GM21717 (cell line): ENCODE results near the gene PPFIBP2.

Experiments used
- ATAC-seq: cut with Tn5 transposase; IDR thresholded peaks from one replicate; pipeline ENCODE4 v1.9.1; 2021; ENCODE audit warnings: mild to moderate bottlenecking, moderate library complexity; ENCODE audit not compliant: unreplicated experiment

Gene PPFIBP2

DNA sequence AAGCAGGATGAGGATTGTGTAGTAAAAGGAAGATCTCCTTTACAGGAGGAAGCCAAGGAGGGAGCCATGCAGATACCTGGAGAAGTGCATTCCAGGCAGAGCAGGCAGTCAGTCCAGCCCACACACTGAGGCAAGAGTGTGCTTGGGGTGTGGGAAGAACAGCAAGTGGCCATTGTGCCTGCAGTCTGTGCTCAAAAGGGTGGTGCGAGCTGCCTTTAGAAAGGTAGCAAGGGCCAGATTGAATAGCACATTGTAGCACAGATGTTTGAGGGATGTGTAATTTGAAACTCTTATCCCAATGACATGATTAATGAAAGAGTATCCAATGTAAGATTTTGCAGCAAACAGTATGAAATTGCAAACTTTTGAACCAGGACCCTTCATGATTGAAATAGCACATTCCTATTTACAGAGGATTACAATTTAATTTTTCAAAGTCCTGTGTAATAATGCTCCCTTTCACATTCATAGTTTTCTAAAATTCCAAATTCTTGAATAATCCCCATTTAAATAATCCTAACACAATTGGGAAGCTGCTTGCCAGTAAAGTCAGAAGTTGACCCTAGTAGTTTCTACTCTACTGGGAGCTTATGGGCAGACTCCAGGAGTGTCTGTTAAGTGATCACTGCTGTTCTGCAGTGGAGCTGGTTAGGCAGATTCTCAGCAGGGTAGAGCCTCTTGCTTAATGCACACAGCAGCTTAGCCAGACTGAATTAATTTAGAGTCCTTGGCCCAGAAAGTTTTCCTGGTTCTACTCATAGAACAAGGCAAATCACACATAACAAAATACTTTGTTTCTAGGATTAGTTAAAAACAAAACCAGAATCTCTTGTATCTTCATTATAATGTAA is 81.4 kb downstream of the PPFIBP2 start:
- no peak for ATAC-seq

DNA sequence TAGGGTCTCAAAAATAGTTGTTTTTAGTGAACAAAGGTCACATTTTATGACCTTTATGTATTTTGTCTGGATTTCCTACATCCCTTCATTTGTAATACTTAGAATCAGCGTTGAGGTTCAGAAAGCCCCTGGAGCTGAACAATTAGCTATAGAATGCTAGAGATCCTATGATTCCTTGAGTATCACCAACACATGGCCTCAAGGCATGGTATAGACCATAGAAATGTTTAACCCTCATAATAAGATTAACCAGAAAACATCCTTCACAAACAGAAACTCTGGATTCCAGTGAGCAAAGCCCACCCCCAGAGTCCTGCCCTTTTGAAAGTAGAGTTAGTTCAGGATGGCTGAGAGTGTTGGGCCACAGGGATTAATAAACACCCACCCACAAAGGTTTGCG is 82.2 kb downstream of the PPFIBP2 start:
- ATAC-seq: no peak

DNA sequence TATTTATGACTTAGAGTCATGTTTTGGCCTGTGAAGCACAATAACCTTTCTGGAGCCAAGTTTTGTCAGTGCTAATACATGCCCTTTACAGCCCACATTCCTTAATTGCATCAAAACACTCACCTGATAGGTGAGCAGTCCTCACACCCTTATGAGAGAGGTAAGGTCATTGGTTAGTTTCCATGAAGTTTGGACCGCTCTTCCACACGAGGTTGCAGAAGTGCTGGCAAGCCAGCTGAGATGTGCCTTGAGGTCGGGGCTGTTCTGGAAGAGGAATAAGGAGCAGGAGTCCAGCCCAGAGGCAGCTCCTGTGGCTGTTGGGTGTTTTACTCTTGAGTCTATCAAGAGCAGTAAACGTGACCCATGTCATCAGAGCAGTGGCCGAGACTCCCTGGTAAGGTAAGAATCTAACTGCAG is 83.2 kb downstream of the PPFIBP2 start:
- no peak for ATAC-seq

DNA sequence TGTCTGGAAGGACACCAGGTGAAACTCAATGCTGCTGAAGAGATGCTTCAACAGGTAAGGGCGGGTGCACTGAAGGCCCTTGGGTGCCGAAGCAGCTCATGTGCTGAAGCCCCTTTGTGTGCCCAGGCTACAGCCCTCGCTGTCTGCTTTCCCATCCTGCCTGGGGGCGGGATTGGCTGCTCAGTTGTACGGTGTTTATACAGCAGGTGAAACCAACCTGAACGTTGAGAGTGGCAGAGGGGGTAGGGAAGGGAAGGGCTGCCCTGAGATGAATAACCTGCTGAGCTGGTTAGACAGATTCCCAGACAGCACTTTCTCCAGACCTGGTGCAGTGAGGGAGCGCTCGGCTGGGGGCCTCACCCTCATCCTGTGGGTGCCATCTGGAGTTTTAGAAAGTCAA is 83.8 kb downstream of the PPFIBP2 start:
- no peak for ATAC-seq

DNA sequence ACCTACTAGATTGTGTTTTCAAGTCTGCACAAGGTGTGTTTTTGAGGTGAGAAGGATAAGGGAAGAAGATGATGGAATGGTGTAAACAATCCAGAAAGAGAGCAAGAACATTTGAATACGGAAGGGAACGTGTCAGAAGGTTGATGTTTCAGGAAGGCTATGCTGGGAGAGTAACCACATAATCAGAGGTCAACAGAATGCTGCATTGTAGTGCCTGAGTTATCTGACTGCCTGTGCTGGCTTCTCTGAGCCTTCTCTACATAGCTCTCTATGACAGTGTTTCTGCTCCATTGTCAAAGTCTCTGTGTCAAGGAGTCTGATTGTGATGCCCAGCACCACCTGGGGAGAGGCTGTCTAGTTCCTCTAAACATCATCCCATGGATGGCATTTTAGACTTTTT is 85.4 kb downstream of the PPFIBP2 start:
- no peak for ATAC-seq

DNA sequence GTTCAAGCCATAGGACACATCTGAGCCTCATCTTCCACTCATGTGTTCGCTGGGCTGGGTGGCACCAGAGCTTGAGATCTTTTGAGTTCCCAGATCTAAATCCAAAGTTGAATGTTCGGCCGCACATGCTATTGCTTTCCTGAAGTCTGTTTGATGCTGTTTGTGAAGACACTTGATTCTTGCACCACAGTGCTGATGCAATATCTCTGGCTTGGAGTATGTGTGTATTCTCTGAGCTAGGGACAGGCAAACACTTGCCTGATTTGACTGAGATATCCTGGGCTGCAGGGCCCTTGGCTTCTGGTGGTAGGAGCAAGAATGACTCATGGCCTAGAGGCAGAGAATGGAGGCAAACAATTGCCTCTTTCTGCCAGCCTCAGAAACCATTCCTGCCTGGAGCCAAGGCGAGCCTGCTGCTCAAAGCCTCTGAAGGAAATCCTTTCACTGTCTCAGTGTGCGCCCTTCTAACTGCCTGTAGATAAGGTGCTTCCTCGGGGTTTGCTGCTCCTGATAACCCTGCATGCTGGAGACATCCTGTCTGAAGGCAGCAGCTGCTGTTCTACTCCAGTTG is 86.5 kb downstream of the PPFIBP2 start:
- no peak for ATAC-seq

DNA sequence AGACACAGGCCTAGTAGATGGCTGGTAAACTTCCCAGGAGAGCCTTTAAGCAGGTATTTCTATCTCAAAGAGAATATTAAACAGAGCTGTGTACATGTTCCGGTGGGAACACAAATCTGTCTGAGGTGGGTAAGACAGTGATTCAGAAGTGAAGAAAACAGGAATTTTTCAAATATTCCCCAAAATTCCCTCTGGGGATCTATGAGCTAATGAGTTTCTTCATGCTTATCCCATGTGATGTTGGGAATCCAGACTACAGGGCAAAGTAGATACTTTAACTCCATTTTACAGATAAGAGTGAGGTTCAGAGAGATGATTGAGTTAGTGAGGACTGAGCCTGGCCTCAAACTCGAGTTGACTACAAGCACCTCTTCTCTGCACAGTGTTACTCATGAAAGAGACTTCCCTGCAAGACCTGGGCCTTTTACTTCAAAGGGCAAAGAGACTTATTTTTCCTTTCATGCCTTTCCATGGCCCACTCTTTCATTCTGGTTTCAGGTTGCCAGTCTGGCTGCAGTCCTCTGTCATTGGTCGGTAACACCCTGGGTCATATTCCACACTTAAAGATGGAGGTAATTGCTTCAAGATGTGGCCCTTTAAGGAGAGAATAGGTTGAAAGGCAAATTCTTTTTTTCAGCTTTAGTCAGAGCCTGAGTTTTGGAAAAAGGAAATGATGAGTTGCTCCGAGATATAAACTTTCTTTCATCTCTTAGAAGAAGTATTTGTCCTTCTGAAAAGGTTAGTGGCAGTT is 89.4 kb downstream of the PPFIBP2 start:
- ATAC-seq: no peak

DNA sequence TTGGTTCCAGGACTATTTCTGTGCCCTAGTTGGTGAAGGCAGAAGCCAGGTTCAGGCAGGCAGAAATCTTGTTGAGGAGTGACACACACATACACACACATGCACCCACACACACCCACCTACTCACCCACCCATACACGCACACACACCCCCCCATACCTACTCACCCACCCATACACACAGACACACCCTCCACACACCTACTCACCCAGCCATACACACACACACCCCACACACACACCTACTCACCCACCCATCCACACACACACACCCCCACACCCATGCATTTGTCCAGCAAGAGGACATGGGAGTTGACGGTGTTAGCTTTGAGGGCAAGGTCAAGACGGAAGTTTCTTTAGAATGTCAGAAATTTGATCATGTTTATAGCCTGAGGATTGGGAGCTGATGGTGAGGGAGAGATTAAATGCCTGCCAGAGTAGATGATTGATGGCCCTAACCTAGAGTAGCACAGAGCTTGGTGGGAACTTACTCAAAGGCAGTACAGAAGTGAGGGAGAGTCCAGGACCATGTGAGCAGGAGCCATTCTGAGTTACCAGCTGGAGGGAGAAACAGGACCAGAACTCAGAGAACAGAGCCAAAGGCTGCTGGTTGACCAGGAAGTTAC is 90.6 kb downstream of the PPFIBP2 start:
- ATAC-seq: no peak

DNA sequence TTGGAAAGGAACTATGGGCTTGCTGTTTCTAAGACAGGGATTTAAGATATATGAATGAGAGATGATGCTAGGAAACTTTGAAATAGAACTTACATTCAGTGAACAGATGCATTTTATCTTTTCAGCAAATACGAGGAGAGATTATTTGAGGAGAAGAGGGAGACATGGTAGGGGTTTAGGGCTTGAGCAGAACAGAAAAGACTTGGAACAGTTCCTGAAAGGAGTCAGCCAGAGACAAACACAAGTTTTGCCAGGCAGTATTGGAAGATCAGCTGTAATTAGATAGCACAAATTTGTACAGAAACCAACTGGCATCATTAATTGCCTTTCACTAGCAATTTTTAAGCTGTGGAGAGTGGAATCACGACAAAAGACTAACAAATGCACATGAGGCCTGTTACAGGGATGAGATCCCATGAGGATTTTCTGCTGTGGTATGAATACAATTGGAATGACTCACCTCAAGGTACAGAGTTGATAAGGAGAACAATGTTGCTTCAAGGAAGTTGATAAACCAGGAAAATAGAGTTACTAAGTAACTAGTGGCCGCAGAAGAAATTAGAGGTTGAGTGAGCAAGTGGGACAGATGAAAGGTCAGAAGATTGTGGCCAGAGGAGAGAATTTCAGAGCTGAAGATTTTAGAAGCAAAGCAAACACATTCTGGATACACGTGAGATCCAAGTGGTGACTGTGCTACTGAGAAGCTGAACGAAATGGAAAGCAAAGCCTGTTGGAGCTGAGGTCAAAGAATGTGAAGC is 91.6 kb downstream of the PPFIBP2 start:
- ATAC-seq: no peak

DNA sequence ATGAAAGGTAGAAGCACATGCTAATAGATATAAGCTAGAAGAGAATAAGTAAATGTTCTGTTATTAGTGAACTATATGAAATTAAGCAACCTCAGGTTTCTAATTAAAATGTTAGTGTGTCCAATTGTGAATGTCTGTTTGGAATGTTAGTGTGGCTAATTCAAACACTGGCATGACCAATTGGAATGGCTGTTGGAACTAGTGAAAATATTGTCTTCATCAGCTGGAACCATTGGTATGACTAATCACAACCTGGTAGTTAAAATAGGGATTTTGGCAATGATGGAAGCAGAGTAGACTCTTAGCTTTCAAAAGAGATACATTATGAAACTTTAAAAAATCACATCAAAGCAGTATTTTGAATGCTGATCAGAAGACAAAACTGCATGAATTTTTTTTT is 92.7 kb downstream of the PPFIBP2 start:
- ATAC-seq: no peak

DNA sequence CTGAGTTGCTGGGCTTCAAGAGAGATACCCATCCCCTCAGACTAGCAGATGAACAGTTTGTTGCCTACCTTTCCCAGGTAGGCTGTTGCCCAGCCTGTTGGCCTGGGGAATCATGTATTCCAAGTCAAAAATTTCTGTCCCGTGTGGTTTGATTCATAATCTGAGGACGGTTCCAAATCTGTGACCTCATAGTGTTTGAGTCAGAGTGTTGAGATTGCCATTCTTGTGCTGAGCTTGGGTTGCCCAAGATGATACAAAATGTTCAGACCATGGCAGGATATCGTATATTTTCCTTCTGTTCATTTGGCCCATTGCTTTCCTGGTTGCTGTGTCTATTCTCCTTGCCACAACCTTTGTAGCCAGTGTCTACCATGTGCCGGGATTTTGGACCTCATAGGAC is 95.2 kb downstream of the PPFIBP2 start:
- ATAC-seq: no peak

DNA sequence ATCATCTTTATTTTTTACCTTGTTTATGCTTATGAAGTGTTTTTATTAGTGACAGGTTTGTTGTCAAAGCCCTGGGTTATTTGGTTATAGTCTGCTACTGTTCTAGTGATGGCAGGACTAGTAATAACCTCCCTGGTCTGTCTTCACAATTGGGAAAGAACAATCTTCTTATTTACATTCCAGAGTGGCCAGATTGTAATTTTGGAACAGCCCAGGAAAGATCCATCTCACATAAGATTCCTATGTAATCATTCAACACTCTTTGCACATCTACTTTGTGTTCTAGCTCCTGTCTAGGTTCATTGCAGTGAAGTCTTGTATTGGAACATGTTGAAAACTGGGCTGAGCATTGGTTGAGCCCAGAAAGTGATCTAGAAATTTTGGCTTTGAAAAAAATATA is 95.7 kb downstream of the PPFIBP2 start:
- no peak for ATAC-seq

DNA sequence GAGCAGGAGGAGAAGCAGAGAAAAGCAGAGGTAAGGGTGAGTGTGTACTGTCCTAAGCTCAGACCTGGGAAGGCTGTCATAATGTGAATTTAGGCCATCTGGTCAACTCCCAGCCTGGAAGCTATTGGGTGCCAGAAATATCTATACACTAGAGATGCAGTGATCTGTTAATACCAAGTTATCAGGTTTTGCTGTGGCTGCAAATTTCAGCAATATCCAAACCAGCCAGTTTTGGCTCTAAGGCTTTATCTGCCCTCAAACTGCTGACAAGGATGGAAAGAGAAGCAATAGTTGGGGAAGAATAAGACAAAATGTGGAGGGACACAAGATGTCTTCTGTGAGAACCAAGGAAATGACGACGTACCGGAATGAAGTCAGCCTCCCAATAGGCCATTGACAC is 96.6 kb downstream of the PPFIBP2 start:
- ATAC-seq: no peak

DNA sequence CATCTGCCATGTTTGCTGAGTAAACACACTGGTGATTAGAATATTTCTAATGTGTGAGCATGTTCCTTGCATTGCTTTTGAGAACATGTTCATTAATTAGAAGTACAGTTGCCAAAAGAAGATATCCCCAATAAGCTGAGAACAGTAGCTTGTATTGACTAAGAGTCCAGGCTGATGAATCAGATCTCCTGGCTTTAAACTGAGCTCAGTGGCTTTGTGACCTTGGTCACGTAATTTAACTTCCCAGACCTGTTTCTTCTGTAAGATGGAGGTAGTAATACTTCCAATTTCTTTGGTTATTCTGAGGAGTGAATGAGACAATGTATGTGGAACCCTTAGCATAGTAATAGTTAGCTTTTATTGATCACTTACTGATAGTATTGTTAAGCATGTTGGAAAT is 97.6 kb downstream of the PPFIBP2 start:
- no peak for ATAC-seq

DNA sequence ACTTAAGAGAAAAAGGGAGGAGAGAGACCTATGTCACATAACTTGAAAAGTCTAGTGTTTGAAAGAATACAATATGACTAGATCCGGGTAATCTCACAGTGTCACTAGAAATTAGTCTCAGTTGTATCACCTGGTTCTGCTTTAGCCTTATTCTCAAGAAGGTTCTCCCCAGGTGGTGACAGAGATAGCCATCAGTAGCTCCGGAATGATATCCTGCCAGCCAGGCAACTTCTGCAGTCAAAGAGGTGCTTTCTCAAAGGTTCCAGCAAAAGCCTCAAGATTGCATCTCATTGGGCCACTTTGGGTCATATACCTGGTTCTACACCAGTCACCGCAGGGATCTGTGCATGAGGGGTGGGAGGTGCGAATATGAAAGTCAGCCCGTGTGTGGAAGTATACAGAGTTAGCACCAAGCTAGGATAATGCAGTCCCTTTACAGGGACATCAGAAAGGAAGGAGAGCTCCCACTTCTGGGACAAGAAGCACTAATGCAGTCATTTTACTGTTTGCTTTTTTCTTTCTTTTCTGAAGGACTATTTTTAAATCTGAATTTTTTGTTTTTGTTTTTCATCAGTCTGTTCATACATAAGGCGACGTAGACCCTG is 98.4 kb downstream of the PPFIBP2 start:
- no peak for ATAC-seq

DNA sequence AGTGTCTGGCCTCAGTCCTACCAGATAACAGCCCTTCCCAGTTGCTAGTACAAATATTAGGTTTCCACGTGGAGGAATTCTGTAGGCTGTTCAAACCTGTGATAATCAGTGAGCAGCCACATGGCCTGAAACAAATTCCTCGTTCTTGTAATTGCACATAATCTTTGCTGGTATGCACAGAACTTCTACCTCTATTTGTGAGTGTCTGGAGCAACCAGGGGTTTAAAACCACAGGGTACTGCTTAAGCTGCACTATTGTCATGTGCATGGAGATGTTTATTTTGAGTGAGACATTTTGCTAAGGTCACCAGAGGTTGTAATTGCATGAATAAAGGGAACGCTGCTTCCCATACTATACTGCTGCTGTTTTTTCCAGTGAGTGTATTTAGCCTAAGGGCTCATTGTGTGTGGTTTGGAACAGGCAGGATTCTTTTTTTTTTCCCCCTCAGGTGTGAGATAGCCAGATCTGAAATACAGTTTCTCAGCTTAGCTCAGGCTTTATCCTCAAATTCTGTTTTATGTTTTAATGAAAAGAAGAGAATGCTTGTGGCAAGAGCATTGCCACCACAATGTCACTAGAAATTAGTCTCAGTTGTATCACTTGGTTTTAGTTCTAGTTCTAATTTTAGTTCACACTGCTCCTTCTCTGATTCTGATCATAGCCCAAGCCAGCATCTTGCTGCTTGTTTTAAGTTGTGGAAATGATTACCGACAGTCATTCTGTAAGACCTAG is 99.0 kb downstream of the PPFIBP2 start:
- no peak for ATAC-seq

DNA sequence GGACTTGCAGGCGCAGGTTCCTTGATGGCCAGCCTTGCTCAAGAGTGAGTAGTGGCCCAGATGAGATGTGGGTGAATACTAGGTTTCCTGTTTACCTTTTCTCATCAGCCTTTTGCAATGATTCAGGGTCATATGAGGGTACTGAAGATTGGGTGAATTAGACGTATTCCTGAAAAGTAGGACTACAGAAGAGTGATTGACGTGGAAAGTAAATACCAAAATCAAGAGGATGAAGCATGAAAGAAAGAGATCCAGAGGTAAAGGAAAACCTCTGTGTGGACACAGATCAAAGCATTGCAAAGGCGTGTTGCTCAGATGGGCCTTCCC is 99.6 kb downstream of the PPFIBP2 start:
- ATAC-seq: no peak

DNA sequence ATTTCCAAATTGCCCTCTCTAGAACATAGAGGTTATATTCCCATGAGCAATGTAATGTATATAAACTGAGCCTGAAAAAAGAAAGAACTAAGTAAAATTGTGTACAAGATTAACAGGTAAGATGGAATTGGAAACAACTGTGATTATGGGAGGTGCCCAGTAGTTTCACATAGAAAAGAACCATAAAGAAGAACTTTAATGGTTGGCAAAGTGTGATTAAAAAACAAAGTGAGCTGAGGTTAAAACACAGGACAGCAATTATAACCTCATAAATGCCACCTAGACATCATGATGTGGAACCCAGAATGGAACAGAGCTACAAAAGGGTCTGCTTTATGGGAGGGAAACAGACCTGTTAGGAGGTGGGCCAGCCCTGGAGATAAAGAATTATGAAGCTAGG is 100.9 kb downstream of the PPFIBP2 start:
- no peak for ATAC-seq

DNA sequence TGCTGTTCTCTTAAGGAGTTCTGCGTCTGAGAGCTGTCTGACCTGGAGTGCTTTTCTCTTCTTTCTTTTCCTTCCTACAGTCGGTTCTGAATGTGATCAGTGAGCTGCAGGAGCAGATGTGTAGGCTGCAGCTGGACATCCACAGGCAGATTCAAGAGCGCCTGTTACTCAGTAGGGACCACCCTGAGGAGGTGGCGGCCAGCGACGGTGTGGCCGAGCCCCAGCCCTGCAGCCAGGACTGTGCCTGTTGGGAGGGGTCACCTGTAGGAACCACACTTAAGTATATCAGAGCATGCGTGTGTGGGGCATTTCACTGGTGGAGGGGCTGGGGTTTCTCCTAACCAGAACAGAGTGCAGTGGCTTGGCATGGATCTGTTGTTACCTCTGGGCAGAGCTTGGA is 103.2 kb downstream of the PPFIBP2 start:
- no peak for ATAC-seq

DNA sequence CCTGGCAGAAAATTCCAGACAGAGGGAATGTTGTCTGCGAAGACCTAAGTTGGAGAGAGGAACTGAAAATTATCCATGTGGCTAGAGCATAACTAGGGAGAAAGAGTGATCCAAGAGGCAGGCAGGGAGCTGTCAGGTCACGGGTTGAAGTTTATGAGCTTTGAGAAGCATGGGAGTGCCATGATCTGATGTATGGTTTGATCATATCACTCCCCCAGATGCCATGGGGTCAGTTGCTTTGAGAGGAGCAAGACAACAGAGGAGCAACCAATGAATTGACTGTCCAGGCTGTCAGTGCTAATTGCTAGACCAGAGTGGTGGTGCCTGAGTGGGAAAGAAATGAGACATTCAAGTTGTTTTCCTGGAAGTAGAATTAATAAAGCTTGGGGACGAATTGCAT is 105.5 kb downstream of the PPFIBP2 start:
- ATAC-seq: no peak
